PFSK-1 (cell line): ENCODE data around the gene TPP2.

Experiments used
- FOXP2 ChIP-seq: optimal IDR thresholded peaks from 2 replicates; pipeline ENCODE3; 2011; ENCODE audit warnings: borderline replicate concordance, control low read depth, inconsistent platforms; ENCODE audit not compliant: insufficient read depth; ENCODE audit errors: extremely low read length, extremely low read depth
- POLR2AphosphoS5 ChIP-seq: IDR thresholded peaks from 2 replicates; pipeline ENCODE4 v1.6.1; 2012; ENCODE audit warnings: low read depth, mild to moderate bottlenecking, control low read depth, low read length, moderate library complexity
- REST ChIP-seq, 2 experiments: IDR thresholded peaks; 2 replicates each; pipeline versions ENCODE4 v1.6.1 to v1.8.0; 2011 to 2012; ENCODE audit warnings: low read depth in 2 of 2, low read length in 2 of 2, control low read depth in 1 of 2, inconsistent platforms in 1 of 2, mild to moderate bottlenecking in 1 of 2, moderate library complexity in 1 of 2; ENCODE audit not compliant: insufficient read depth in 1 of 2
- SIN3A ChIP-seq: IDR thresholded peaks from 2 replicates; pipeline ENCODE4 v1.6.1; 2012; ENCODE audit warnings: mild to moderate bottlenecking, low read length, moderate library complexity, borderline replicate concordance; ENCODE audit not compliant: insufficient read depth
- TAF1 ChIP-seq: IDR thresholded peaks from 2 replicates; pipeline ENCODE4 v1.6.1; 2012; ENCODE audit warnings: low read length, control low read depth, borderline replicate concordance; ENCODE audit not compliant: insufficient read depth

Gene TPP2

DNA sequence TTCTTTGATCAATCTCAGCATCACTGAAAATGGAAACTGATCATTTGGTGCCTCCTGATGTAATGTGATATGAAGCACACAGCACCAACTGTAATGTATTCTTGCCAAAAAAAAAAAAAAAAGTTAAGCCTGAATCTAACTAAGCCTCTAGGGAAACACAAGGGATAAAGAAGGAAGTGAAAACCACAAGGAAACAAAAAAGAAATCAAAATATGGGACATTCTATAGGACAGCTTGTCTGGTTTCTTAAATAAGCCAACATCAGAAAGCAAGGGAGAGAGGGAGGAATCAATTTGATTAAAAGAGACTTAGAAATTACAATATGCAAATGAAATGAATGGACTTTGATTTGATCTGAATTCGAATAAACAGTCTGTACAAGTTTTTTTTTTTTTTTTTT lies 118.7 kb downstream of the TPP2 start:
- no peak for TF ChIP-seq TAF1
- TF ChIP-seq POLR2AphosphoS5: no peak
- no peak for TF ChIP-seq FOXP2
- TF ChIP-seq REST (IDR thresholded peaks at IDR 0.05; ENCODE audit: insufficient read depth in 1 of 2, low read depth in 2 of 2, low read length in 2 of 2): no peak
- no peak for TF ChIP-seq SIN3A

DNA sequence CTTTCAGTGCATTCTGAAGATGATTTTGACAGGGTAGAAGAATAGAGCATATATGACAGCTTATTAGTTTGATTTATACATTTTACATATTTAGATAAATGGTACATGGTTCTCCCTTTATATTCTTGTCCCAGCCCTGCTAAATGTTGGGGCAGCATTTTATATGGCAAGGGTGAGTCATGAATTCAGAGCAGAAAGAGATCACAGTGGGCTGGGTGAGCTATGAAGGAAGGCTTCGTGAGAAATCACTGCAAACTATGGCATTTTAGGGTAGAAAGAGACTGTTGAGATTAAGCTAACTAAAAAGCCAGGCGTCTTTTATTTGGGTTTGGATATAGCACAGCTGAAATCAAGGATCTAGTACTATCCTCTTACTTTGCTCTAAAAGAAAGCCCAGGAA lies 122.0 kb downstream of the TPP2 start:
- TF ChIP-seq REST (IDR thresholded peaks at IDR 0.05; ENCODE audit: insufficient read depth in 1 of 2, low read depth in 2 of 2, low read length in 2 of 2): no peak
- TF ChIP-seq SIN3A: no peak
- no peak for TF ChIP-seq POLR2AphosphoS5
- TF ChIP-seq FOXP2: no peak
- no peak for TF ChIP-seq TAF1

DNA sequence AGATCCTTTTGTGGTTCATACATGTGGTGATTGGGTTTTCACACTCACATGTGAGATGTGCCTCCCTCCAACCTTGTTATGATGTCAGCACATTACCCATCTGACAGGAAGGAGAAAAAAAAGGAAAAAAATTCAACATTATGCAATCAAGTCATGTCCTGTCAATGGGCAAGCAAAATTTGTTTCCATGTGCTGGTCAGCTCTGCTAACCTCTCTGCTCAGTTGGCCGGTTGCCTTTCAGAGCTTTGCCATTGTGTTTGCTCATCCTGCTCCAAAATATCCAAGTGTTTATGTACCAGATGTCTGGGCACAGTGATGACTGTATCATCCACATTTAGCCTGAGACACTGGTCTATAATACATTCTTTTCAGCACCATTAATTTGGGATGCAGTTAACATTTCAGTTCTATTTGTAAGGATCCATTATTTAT lies 125.0 kb downstream of the TPP2 start:
- TF ChIP-seq TAF1: no peak
- no peak for TF ChIP-seq REST (IDR thresholded peaks at IDR 0.05; ENCODE audit: insufficient read depth in 1 of 2, low read depth in 2 of 2, low read length in 2 of 2)
- no peak for TF ChIP-seq SIN3A
- TF ChIP-seq FOXP2: no peak
- TF ChIP-seq POLR2AphosphoS5: no peak

DNA sequence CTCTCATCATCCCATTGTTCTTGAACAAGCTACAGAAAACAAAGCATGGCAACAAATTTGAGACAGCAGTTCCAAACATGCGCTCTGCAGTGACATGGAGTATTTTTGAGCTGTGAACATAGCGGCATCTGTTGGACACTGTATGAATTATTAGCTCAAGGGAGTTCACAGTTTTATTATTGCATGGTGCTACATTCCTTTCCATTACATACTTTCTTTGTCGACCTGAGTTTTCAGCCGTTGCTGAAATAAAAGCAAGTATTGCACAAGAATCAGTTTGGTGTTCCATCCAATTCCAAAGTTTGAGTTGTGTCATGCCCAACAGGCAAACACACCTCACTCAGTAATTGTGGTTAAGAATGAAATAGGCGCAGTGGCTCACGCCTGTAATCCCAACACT lies 128.1 kb downstream of the TPP2 start:
- TF ChIP-seq POLR2AphosphoS5 (no peak), FOXP2 (no peak), SIN3A (no peak), REST (IDR thresholded peaks at IDR 0.05; ENCODE audit: insufficient read depth in 1 of 2, low read depth in 2 of 2, low read length in 2 of 2) (no peak), TAF1 (no peak)

GRCh38 chr13:102726430-102726829 lies 129.6 kb downstream of the TPP2 start:
- TF ChIP-seq REST (IDR thresholded peaks at IDR 0.05; ENCODE audit: insufficient read depth in 1 of 2, low read depth in 2 of 2, low read length in 2 of 2) (no peak), TAF1 (no peak), POLR2AphosphoS5 (no peak), FOXP2 (no peak), SIN3A (no peak)
